HCT116 (cell line): ENCODE data around the gene ITPR1. TPM values are rescaled to one million over a fixed set of nuclear protein-coding genes. Genes with fewer than 3 reads are reported as not detected.

Experiments
- ATAC-seq: fragments of 200-7000 bp; cut with Tn5 transposase; 2 replicates; pipeline ENCODE4 v1.9.1; 2020; ENCODE audit warnings: mild to moderate bottlenecking, moderate library complexity
- BruUV-seq: library from RNA; stranded (reverse); fragments of 400-500 nt; replicated peaks from 2 replicates; lab custom pipeline; 2021; lab: Mats Ljungman, UMichigan
- CTCF ChIA-PET: fragments of 300-600 bp; sonication (Branson Sonifier 250); formaldehyde crosslinking; loops from one replicate; lab custom pipeline; 2021; ENCODE audit warnings: antibody characterized with exemption; lab: Charles Lee
- POLR2A ChIA-PET: fragments of 300-600, 350-600 bp; sonication (Branson Sonifier 250); formaldehyde crosslinking; loops from one replicate; lab custom pipeline; 2021; ENCODE audit warnings: antibody characterized with exemption; lab: Charles Lee
- RAD21 ChIA-PET, 2 experiments: fragments of 300-600 bp; sonication (Branson Sonifier 250); formaldehyde crosslinking; loops; one replicate each; lab custom pipeline; 2023; ENCODE audit warnings: low total read pairs in 2 of 2; ENCODE audit not compliant: uncharacterized antibody in 2 of 2, unreplicated experiment in 2 of 2, low non-redundant PET in 1 of 2; lab: Charles Lee
- DNase-seq: peaks from one replicate; pipeline ENCODE4 v3.0.0-alpha.2; 2010; ENCODE audit warnings: low read depth, low spot score
- H2AFZ ChIP-seq: fragments of 200-600 bp; shearing (Covaris generic), sonication (generic); 2 replicates; pipeline ENCODE4 v1.6.1; 2017; ENCODE audit warnings: low read depth, mixed run types, mixed read lengths, antibody characterized with exemption, low read length; ENCODE audit not compliant: poor library complexity, severe bottlenecking
- H3K27ac ChIP-seq: 2 replicates; pipeline ENCODE4 v1.5.1; 2012; ENCODE audit warnings: low read depth, low read length
- H3K27me3 ChIP-seq: fragments of 200-600 bp; sonication (generic); 2 replicates; pipeline ENCODE4 v1.6.1; 2016; ENCODE audit warnings: mixed run types, low read length, mixed read lengths; ENCODE audit not compliant: insufficient read depth
- H3K36me3 ChIP-seq, 2 experiments: fragments of 200-500 bp in 1 of 2; fragments of 200-600 bp in 1 of 2; sonication (Bioruptor generic) in 1 of 2; sonication (generic) in 1 of 2; 2 replicates each; pipeline versions ENCODE4 v1.5.1 to v1.6.1; 2014 to 2016; ENCODE audit warnings: low read length in 2 of 2, inconsistent platforms in 1 of 2, mixed read lengths in 1 of 2, mixed run types in 1 of 2; ENCODE audit not compliant: insufficient read depth in 2 of 2, control insufficient read depth in 1 of 2
- H3K4me1 ChIP-seq, 2 experiments: fragments of 200-600 bp in 1 of 2; sonication (generic) in 1 of 2; 2 replicates each; pipeline versions ENCODE4 v1.5.1 to v1.6.1; 2012 to 2017; ENCODE audit warnings: low read length in 2 of 2, inconsistent platforms in 1 of 2, mild to moderate bottlenecking in 1 of 2, mixed read lengths in 1 of 2, mixed run types in 1 of 2, moderate library complexity in 1 of 2; ENCODE audit not compliant: insufficient read depth in 2 of 2, control insufficient read depth in 1 of 2
- H3K4me2 ChIP-seq: fragments of 200-600 bp; sonication (generic); 2 replicates; pipeline ENCODE4 v1.6.1; 2017; ENCODE audit warnings: mixed run types, low read length, mixed read lengths
- H3K4me3 ChIP-seq, 2 experiments: fragments of 200-600 bp in 1 of 2; sonication (generic) in 1 of 2; replicated peaks in 1 of 2; 2 replicates each; pipeline ENCODE4 v1.5.1; 2011 to 2016; ENCODE audit warnings: low read length in 2 of 2, control low read depth in 1 of 2, low read depth in 1 of 2, mild to moderate bottlenecking in 1 of 2, mixed read lengths in 1 of 2, mixed run types in 1 of 2
- H3K79me2 ChIP-seq: fragments of 200-600 bp; sonication (generic); 2 replicates; pipeline ENCODE4 v1.6.1; 2017; ENCODE audit warnings: mild to moderate bottlenecking, mixed run types, low read length, moderate library complexity, mixed read lengths; ENCODE audit not compliant: insufficient read depth
- H3K9ac ChIP-seq: fragments of 200-600 bp; sonication (generic); 2 replicates; pipeline ENCODE4 v1.6.1; 2016; ENCODE audit warnings: low read length, mixed read lengths
- H3K9me2 ChIP-seq: fragments of 200-600 bp; sonication (generic), shearing (Covaris generic); 2 replicates; pipeline ENCODE4 v1.6.1; 2017; ENCODE audit warnings: mixed run types, mild to moderate bottlenecking, moderate library complexity; ENCODE audit not compliant: insufficient read depth
- H3K9me3 ChIP-seq, 2 experiments: fragments of 200-500 bp in 1 of 2; fragments of 200-600 bp in 1 of 2; sonication (Bioruptor generic) in 1 of 2; sonication (generic) in 1 of 2; 2 replicates each; pipeline ENCODE4 v1.6.1; 2014 to 2017; ENCODE audit warnings: low read length in 2 of 2, mixed read lengths in 2 of 2, inconsistent platforms in 1 of 2, low read depth in 1 of 2, mild to moderate bottlenecking in 1 of 2, mixed run types in 1 of 2, moderate library complexity in 1 of 2; ENCODE audit not compliant: control insufficient read depth in 1 of 2, insufficient read depth in 1 of 2
- H4K20me1 ChIP-seq: fragments of 200-600 bp; sonication (generic), shearing (Covaris generic); 2 replicates; pipeline ENCODE4 v1.6.1; 2017; ENCODE audit warnings: mixed run types, mild to moderate bottlenecking, moderate library complexity; ENCODE audit not compliant: insufficient read depth
- CEBPB ChIP-seq: IDR thresholded peaks from 2 replicates; pipeline ENCODE4 v1.6.1; 2012; ENCODE audit warnings: low read depth
- CTCF ChIP-seq, 3 experiments: fragments of 200-600 bp in 1 of 3; sonication (generic) in 1 of 3; IDR thresholded peaks in 2 of 3; conservative IDR thresholded peaks in 1 of 3; 2 replicates each; pipeline ENCODE4 v1.5.1; 2012 to 2017; ENCODE audit warnings: low read depth in 2 of 3, low read length in 2 of 3, antibody characterized with exemption in 1 of 3, borderline replicate concordance in 1 of 3, control low read depth in 1 of 3, mild to moderate bottlenecking in 1 of 3, mixed read lengths in 1 of 3, mixed run types in 1 of 3, moderate library complexity in 1 of 3; ENCODE audit not compliant: insufficient read depth in 1 of 3
- EGR1 ChIP-seq: IDR thresholded peaks from 2 replicates; pipeline ENCODE4 v1.6.1; 2012; ENCODE audit warnings: low read depth
- EZH2 ChIP-seq: fragments of 200-600 bp; sonication (generic); IDR thresholded peaks from 2 replicates; pipeline ENCODE4 v1.6.1; 2017; ENCODE audit warnings: antibody characterized with exemption, mixed run types
- EZH2phosphoT487 ChIP-seq: fragments of 200-600 bp; IDR thresholded peaks from 2 replicates; pipeline ENCODE4 v1.6.1; 2018; ENCODE audit warnings: antibody characterized with exemption, borderline replicate concordance
- FOSL1 ChIP-seq: IDR thresholded peaks from 2 replicates; pipeline ENCODE4 v1.6.1; 2012; ENCODE audit warnings: low read depth
- JUND ChIP-seq: IDR thresholded peaks from 2 replicates; pipeline ENCODE4 v1.6.1; 2012
- MAX ChIP-seq: IDR thresholded peaks from 2 replicates; pipeline ENCODE4 v1.6.1; 2012
- RAD21 ChIP-seq: IDR thresholded peaks from 2 replicates; pipeline ENCODE4 v1.6.1; 2012; ENCODE audit warnings: low read depth, mild to moderate bottlenecking
- ZBTB33 ChIP-seq: IDR thresholded peaks from 2 replicates; pipeline ENCODE4 v1.6.1; 2011; ENCODE audit warnings: mild to moderate bottlenecking, low read length, moderate library complexity; ENCODE audit not compliant: insufficient replicate concordance; ENCODE audit errors: extremely low read depth
- ZFX ChIP-seq: fragments of 450-650 bp; IDR thresholded peaks from 2 replicates; pipeline ENCODE4 v1.6.1; 2017
- ZNF274 ChIP-seq: fragments of 200-500 bp; sonication (Bioruptor generic); IDR thresholded peaks from 2 replicates; pipeline ENCODE4 v1.6.1; 2014; ENCODE audit warnings: mild to moderate bottlenecking, low read depth, low read length, inconsistent platforms
- intact Hi-C: fragments of 100-400 bp; cut with micrococcal nuclease; formaldehyde crosslinking; loops from 2 replicates; pipeline ENCODE4 v1.10.0; 2022
- total RNA-seq: library from RNA; stranded (reverse); gene quantifications from one replicate; pipeline ENCODE4 v1.2.1, GENCODE V29; 2021; ENCODE audit not compliant: unreplicated experiment

The ITPR1 gene
- total RNA-seq, 1 experiment from 2014 or later, result 9.2 TPM

- no peak overlapping the region for H2AFZ ChIP-seq
- TF ChIP-seq EZH2, result no peak
- H3K4me2 ChIP-seq, result no peak overlapping the region
- ChIA-PET RAD21 (no interaction called here), CTCF (no interaction called here), POLR2A (no interaction called here)
- ATAC-seq, result no peak
- no TSS peak for BruUV-seq
- H3K36me3 ChIP-seq, result no peaks in the 10 kb centered on the region
- H3K4me1 ChIP-seq, result no peaks in the 10 kb centered on the region
- no peaks in the 10 kb centered on the region for H3K79me2 ChIP-seq
- H3K9me2 ChIP-seq, result no peaks in the 10 kb centered on the region
- H4K20me1 ChIP-seq, result no peaks in the 10 kb centered on the region
- peaks cover 5% of the 10 kb centered on the region; the same call in 1 of the 2 replicates for H3K27me3 ChIP-seq
- intact Hi-C loops, result no loop called here
- no peaks in the 10 kb centered on the region for H3K9me3 ChIP-seq
- no peak for DNase-seq
- no peak overlapping the region for H3K9ac ChIP-seq
- H3K27ac ChIP-seq, result no peak overlapping the region
- no peak overlapping the region for H3K4me3 ChIP-seq
Observed at GRCh38 chr3:4548780-4549179, 55.6 kb downstream of the ITPR1 start.

- POLR2A ChIA-PET, result no interaction called here
- no TSS peak for BruUV-seq
- no peak for TF ChIP-seq FOSL1
- no peak for TF ChIP-seq ZBTB33
- TF ChIP-seq EGR1, result no peak
- TF ChIP-seq ZNF274, result no peak
- TF ChIP-seq EZH2phosphoT487, result no peak
- no peak for TF ChIP-seq CEBPB
- no peak for TF ChIP-seq ZFX
- TF ChIP-seq JUND, result no peak
- TF ChIP-seq RAD21, result no peak
- TF ChIP-seq CTCF (IDR thresholded peaks at IDR 0.05 in 2 of 3, conservative IDR thresholded peaks at IDR 0.05 in 1 of 3; ENCODE audit: borderline replicate concordance in 1 of 3, insufficient read depth in 1 of 3, low read depth in 2 of 3, low read length in 2 of 3), result no peak
- TF ChIP-seq MAX, result no peak
- intact Hi-C loops, result no loop called here
- RAD21 ChIA-PET, result no interaction called here
- no peak for ATAC-seq
- Histone ChIP-seq H3K4me3 (no peak overlapping the region), H3K4me2 (no peak overlapping the region), H3K36me3 (no peaks in the 10 kb centered on the region), H3K9me3 (no peaks in the 10 kb centered on the region), H3K79me2 (no peaks in the 10 kb centered on the region), H3K4me1 (no peaks in the 10 kb centered on the region), H3K27ac (no peak overlapping the region), H3K27me3 (peaks cover 7% of the 10 kb centered on the region; the same call in 1 of the 2 replicates), H4K20me1 (no peaks in the 10 kb centered on the region), H3K9ac (no peak overlapping the region), H2AFZ (no peak overlapping the region), H3K9me2 (no peaks in the 10 kb centered on the region)
- CTCF ChIA-PET, result no interaction called here
- DNase-seq, result no peak
Observed at GRCh38 chr3:4549896-4550295, 56.7 kb downstream of the ITPR1 start.
